NAMALWA (cell line): ENCODE results near the gene ARL16.

ENCODE experiments used
- DNase-seq: peaks from one replicate; pipeline ENCODE4 v3.0.0-alpha.2; 2015; ENCODE audit warnings: low spot score

ARL16 gene

GRCh38 chr17:81695211-81695610 lies 11.6 kb upstream of the ARL16 start:
- DNase-seq = no peak

GRCh38 chr17:81694810-81695209 lies 11.2 kb upstream of the ARL16 start:
- DNase-seq = no peak

- DNase-seq = peak; percentile 40
These were observed 10.1 kb upstream of the ARL16 start for GRCh38 chr17:81693509-81694210.

- DNase-seq = no peak
These were observed 8.0 kb upstream of the ARL16 start for GRCh38 chr17:81691608-81692007.

- DNase-seq = no peak
These were observed 7.6 kb upstream of the ARL16 start for GRCh38 chr17:81691196-81691595.

- no peak for DNase-seq
These were observed 7.0 kb upstream of the ARL16 start for GRCh38 chr17:81690549-81690948.

- no peak for DNase-seq
These were observed 6.5 kb upstream of the ARL16 start for GRCh38 chr17:81690066-81690465.

GRCh38 chr17:81688616-81689015 lies 5.0 kb upstream of the ARL16 start:
- no peak for DNase-seq

- DNase-seq = no peak
These were observed 4.4 kb upstream of the ARL16 start for GRCh38 chr17:81687770-81688541.

- DNase-seq = no peak
These were observed 3.0 kb upstream of the ARL16 start for GRCh38 chr17:81686614-81687013.

- DNase-seq = peak; percentile 50
These were observed 1.5 kb upstream of the ARL16 start for GRCh38 chr17:81685108-81685507.

- DNase-seq = no peak
These were observed 880 bp upstream of the ARL16 start for GRCh38 chr17:81684442-81684911.

GRCh38 chr17:81683208-81683583 lies 401 bp downstream of the ARL16 start:
- DNase-seq = no peak

- DNase-seq = no peak
These were observed 911 bp downstream of the ARL16 start for GRCh38 chr17:81682565-81683207.

GRCh38 chr17:81681672-81682071 lies 1.9 kb downstream of the ARL16 start:
- DNase-seq = no peak

- DNase-seq = no peak
These were observed 3.4 kb downstream of the ARL16 start for GRCh38 chr17:81680150-81680549.

- DNase-seq = no peak
These were observed 6.7 kb downstream of the ARL16 start for GRCh38 chr17:81676906-81677305.

- peak; percentile 54 for DNase-seq
These were observed 7.9 kb downstream of the ARL16 start for GRCh38 chr17:81675515-81676221.

- DNase-seq = no peak
These were observed 9.9 kb downstream of the ARL16 start for GRCh38 chr17:81673561-81674258.

- no peak for DNase-seq
These were observed 10.6 kb downstream of the ARL16 start for GRCh38 chr17:81672954-81673353.

- DNase-seq = no peak
These were observed 11.1 kb downstream of the ARL16 start for GRCh38 chr17:81672504-81672903.

- peak; percentile 41 for DNase-seq
These were observed 15.8 kb downstream of the ARL16 start for GRCh38 chr17:81667754-81668153.
